K562 (cell line): Measurements from ENCODE around the gene SUMF1. TPM values are rescaled to one million over a fixed set of nuclear protein-coding genes. Genes with fewer than 3 reads are reported as not detected.

Experiments
- ADNP ChIP-seq: fragments of 200-800 bp; sonication (Bioruptor generic); IDR thresholded peaks from 2 replicates; pipeline ENCODE4 v1.6.1; 2016; ENCODE audit warnings: missing genetic modification characterization, missing compliant biosample characterization
- AFF1 ChIP-seq, 2 experiments: fragments of 450-650 bp; IDR thresholded peaks; 2 replicates each; pipeline ENCODE4 v1.6.1; 2018; ENCODE audit warnings: mild to moderate bottlenecking in 2 of 2, low read depth in 1 of 2; ENCODE audit not compliant: partially characterized antibody in 2 of 2
- ARNT ChIP-seq, 2 experiments: fragments of 450-650 bp; IDR thresholded peaks; 2 replicates each; pipeline ENCODE4 v1.6.1; 2016; ENCODE audit warnings: mild to moderate bottlenecking in 1 of 2
- BRF2 ChIP-seq: IDR thresholded peaks from 3 replicates; pipeline ENCODE4 v1.6.1; 2011; ENCODE audit warnings: borderline replicate concordance, mild to moderate bottlenecking; ENCODE audit not compliant: insufficient read length, insufficient read depth
- CREB3 ChIP-seq: fragments of 450-650 bp; conservative IDR thresholded peaks from 2 replicates; pipeline ENCODE4 v1.6.1; 2016; ENCODE audit warnings: missing genetic modification characterization, low read depth, mild to moderate bottlenecking, missing compliant biosample characterization, moderate library complexity
- EHMT2 ChIP-seq: fragments of 450-650 bp; IDR thresholded peaks from 2 replicates; pipeline ENCODE4 v1.6.1; 2018; ENCODE audit warnings: antibody characterized with exemption
- FOXA1 ChIP-seq: fragments of 450-650 bp; IDR thresholded peaks from 2 replicates; pipeline ENCODE4 v1.6.1; 2016; ENCODE audit warnings: mild to moderate bottlenecking, borderline replicate concordance
- HDAC2 ChIP-seq: fragments of 450-650 bp; IDR thresholded peaks from 2 replicates; pipeline ENCODE4 v1.6.1; 2016; ENCODE audit warnings: mild to moderate bottlenecking
- HDAC3 ChIP-seq: fragments of 450-650 bp; IDR thresholded peaks from 2 replicates; pipeline ENCODE4 v1.6.1; 2018; ENCODE audit warnings: borderline replicate concordance, mild to moderate bottlenecking, moderate library complexity; ENCODE audit not compliant: partially characterized antibody
- HIVEP1 ChIP-seq: fragments of 250-450 bp; sonication (Bioruptor Pico); IDR thresholded peaks from 2 replicates; pipeline ENCODE4 v1.4.0; 2020; ENCODE audit warnings: mild to moderate bottlenecking
- HMG20B ChIP-seq: fragments of 250-450 bp; sonication (Bioruptor Pico); IDR thresholded peaks from 2 replicates; pipeline ENCODE4 v1.5.0; 2021; ENCODE audit warnings: mild to moderate bottlenecking
- NFE2L1 ChIP-seq: fragments of 450-650 bp; IDR thresholded peaks from 2 replicates; pipeline ENCODE4 v1.6.1; 2016; ENCODE audit warnings: missing genetic modification characterization, low read depth, mild to moderate bottlenecking, missing compliant biosample characterization, moderate library complexity, borderline replicate concordance
- POLR3G ChIP-seq: IDR thresholded peaks from 2 replicates; pipeline ENCODE4 v1.6.1; 2011; ENCODE audit not compliant: insufficient read length, insufficient replicate concordance; ENCODE audit errors: extremely low read depth
- RBM34 ChIP-seq: fragments of 200-400 bp; formaldehyde crosslinking; IDR thresholded peaks from 2 replicates; pipeline ENCODE4 v1.6.1; 2018; ENCODE audit warnings: low read length, borderline replicate concordance; ENCODE audit not compliant: insufficient read depth
- TEAD2 ChIP-seq: fragments of 450-650 bp; IDR thresholded peaks from 2 replicates; pipeline ENCODE4 v1.6.1; 2016; ENCODE audit warnings: missing genetic modification characterization, control low read depth, missing compliant biosample characterization
- polyA plus RNA-seq, 8 experiments: library from polyadenylated mRNA; depleted of rRNA in 4 of 8; stranded (reverse) in 5 of 8; unstranded in 3 of 8; fragments of >200 nt; fragmentation: Nextera tagmentation in 2 of 8; fragmentation: Illumina TruSeq in 1 of 8; extraction: Ambion mirVana in 2 of 8; extraction: Trizol in 1 of 8; gene quantifications; 2 replicates each; pipeline versions ENCODE4 v1.2.1 to v1.2.3, GENCODE V29; 2011 to 2014; ENCODE audit warnings: inconsistent platforms in 1 of 8, missing spikeins in 1 of 8
- total RNA-seq, 7 experiments: library from RNA; depleted of rRNA in 6 of 7; stranded (reverse); fragments of >200 nt in 6 of 7; fragmentation: Illumina TruSeq in 2 of 7; extraction: Trizol in 2 of 7; gene quantifications; 2 replicates each; pipeline versions ENCODE4 v1.2.1 to v1.2.3, GENCODE V29; 2011 to 2021; ENCODE audit warnings: low replicate concordance in 1 of 7
- TF ChIP-seq, protein P1 (sequence below): fragments of 450-650 bp; IDR thresholded peaks from 2 replicates; pipeline ENCODE4 v1.6.1; 2018; ENCODE audit not compliant: partially characterized antibody
- TF ChIP-seq, protein P2 (sequence below), 2 experiments: fragments of 450-650 bp; IDR thresholded peaks; 2 replicates each; pipeline ENCODE4 v1.6.1; 2016

SUMF1 gene
- total and polyA plus RNA-seq, 9 of the 15 experiments (the other 6 are each of a cell fraction or from before 2014, with no cell fraction given): 1.3 to 7.4 (median 4.2) TPM

- TF ChIP-seq AFF1 (IDR thresholded peaks at IDR 0.05; ENCODE audit: low read depth in 1 of 2, partially characterized antibody in 2 of 2): peak in 1 of 2 experiments; percentile 17
- no peak for TF ChIP-seq FOXA1
- no peak for TF ChIP-seq BRF2
- TF ChIP-seq, protein P1, sequence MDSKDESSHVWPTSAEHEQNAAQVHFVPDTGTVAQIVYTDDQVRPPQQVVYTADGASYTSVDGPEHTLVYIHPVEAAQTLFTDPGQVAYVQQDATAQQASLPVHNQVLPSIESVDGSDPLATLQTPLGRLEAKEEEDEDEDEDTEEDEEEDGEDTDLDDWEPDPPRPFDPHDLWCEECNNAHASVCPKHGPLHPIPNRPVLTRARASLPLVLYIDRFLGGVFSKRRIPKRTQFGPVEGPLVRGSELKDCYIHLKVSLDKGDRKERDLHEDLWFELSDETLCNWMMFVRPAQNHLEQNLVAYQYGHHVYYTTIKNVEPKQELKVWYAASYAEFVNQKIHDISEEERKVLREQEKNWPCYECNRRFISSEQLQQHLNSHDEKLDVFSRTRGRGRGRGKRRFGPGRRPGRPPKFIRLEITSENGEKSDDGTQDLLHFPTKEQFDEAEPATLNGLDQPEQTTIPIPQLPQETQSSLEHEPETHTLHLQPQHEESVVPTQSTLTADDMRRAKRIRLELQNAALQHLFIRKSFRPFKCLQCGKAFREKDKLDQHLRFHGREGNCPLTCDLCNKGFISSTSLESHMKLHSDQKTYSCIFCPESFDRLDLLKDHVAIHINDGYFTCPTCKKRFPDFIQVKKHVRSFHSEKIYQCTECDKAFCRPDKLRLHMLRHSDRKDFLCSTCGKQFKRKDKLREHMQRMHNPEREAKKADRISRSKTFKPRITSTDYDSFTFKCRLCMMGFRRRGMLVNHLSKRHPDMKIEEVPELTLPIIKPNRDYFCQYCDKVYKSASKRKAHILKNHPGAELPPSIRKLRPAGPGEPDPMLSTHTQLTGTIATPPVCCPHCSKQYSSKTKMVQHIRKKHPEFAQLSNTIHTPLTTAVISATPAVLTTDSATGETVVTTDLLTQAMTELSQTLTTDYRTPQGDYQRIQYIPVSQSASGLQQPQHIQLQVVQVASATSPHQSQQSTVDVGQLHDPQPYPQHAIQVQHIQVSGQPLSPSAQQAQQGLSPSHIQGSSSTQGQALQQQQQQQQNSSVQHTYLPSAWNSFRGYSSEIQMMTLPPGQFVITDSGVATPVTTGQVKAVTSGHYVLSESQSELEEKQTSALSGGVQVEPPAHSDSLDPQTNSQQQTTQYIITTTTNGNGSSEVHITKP: peak; percentile 50
- no peak for TF ChIP-seq NFE2L1 (tag)
- TF ChIP-seq TEAD2 (tag): no peak
- no peak for TF ChIP-seq HMG20B (CRISPR knock-in tag)
- no peak for TF ChIP-seq CREB3
- peak; percentile 58; the same call in 1 of the 2 replicates for TF ChIP-seq EHMT2
- no peak for TF ChIP-seq POLR3G
- TF ChIP-seq ADNP (tag): no peak
- TF ChIP-seq HDAC2: peak; percentile 16; the same call in 1 of the 2 replicates
- no peak for TF ChIP-seq HIVEP1 (CRISPR knock-in tag)
- TF ChIP-seq ARNT (IDR thresholded peaks at IDR 0.05): peak in 1 of 2 experiments; percentile 46; a peak in 1 of 4 replicates
- TF ChIP-seq HDAC3: no peak
- TF ChIP-seq, protein P2, sequence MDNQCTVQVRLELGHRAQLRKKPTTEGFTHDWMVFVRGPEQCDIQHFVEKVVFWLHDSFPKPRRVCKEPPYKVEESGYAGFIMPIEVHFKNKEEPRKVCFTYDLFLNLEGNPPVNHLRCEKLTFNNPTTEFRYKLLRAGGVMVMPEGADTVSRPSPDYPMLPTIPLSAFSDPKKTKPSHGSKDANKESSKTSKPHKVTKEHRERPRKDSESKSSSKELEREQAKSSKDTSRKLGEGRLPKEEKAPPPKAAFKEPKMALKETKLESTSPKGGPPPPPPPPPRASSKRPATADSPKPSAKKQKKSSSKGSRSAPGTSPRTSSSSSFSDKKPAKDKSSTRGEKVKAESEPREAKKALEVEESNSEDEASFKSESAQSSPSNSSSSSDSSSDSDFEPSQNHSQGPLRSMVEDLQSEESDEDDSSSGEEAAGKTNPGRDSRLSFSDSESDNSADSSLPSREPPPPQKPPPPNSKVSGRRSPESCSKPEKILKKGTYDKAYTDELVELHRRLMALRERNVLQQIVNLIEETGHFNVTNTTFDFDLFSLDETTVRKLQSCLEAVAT (IDR thresholded peaks at IDR 0.05): peak; percentile 78 to 79
- TF ChIP-seq RBM34: no peak
Observed at GRCh38 chr3:4350789-4351163, 116.3 kb downstream of the SUMF1 start (continued).
